ENCODE data around the gene SLC5A1.

GRCh38 chr22:32058656-32059260 is 15.7 kb downstream of the SLC5A1 start:
- TF ChIP-seq TAF1 (IDR thresholded peaks at IDR 0.05; ENCODE audit: low read depth) (no peak), POLR2AphosphoS5 (IDR thresholded peaks at IDR 0.05) (no peak), CTCF (IDR thresholded peaks at IDR 0.05; ENCODE audit: poor library complexity, severe bottlenecking) (no peak), EZH2 (IDR thresholded peaks at IDR 0.05; ENCODE audit: borderline replicate concordance, insufficient read depth, low read length, poor library complexity, severe bottlenecking) (no peak)

Data from neural cell (in vitro differentiated cells).